Coronary artery (tissue), 2 donors: ENCODE results near the gene MSN.
"Not testable (repeated sequence)": the region's sequence is repeated elsewhere in the genome, so short reads cannot be mapped to it uniquely, and the experiment has no call there.

Source experiments
- DNase-seq: peaks from one replicate; pipeline ENCODE4 v3.0.0-alpha.2; 2017; ENCODE audit warnings: low spot score
- H3K27ac ChIP-seq, 2 donors: fragments of 200-600 bp; sonication (generic); one replicate each; pipeline ENCODE4 v1.5.1; 2016 to 2019
- H3K4me3 ChIP-seq: fragments of 200-600 bp; sonication (generic); 2 replicates; pipeline ENCODE4 v1.5.1; 2016; ENCODE audit warnings: mild to moderate bottlenecking, moderate library complexity
- TF ChIP-seq, protein P1 (sequence below): fragments of 200-600 bp; sonication (generic); IDR thresholded peaks from one replicate; pipeline ENCODE4 v1.5.1; 2019; ENCODE audit warnings: antibody characterized with exemption

Gene MSN

GRCh38 chrX:65667503-65668376 is at the start of gene MSN:
Gene MSN, plus strand, starts transcription at chrX:65667654. Its CDS starts 188 bp downstream, at chrX:65667842.
- DNase-seq = peak; percentile 82
- TF ChIP-seq, protein P1, sequence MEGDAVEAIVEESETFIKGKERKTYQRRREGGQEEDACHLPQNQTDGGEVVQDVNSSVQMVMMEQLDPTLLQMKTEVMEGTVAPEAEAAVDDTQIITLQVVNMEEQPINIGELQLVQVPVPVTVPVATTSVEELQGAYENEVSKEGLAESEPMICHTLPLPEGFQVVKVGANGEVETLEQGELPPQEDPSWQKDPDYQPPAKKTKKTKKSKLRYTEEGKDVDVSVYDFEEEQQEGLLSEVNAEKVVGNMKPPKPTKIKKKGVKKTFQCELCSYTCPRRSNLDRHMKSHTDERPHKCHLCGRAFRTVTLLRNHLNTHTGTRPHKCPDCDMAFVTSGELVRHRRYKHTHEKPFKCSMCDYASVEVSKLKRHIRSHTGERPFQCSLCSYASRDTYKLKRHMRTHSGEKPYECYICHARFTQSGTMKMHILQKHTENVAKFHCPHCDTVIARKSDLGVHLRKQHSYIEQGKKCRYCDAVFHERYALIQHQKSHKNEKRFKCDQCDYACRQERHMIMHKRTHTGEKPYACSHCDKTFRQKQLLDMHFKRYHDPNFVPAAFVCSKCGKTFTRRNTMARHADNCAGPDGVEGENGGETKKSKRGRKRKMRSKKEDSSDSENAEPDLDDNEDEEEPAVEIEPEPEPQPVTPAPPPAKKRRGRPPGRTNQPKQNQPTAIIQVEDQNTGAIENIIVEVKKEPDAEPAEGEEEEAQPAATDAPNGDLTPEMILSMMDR = no peak
- H3K27ac ChIP-seq = peak within 1 kb of the TSS; percentile 98 to 99
- H3K4me3 ChIP-seq = peak within 1 kb of the TSS; percentile 90

- DNase-seq, H3K4me3 ChIP-seq, H3K27ac ChIP-seq: not testable (repeated sequence)
Measured at GRCh38 chrX:65620096-65620705, 47.3 kb upstream of the MSN start.

DNA sequence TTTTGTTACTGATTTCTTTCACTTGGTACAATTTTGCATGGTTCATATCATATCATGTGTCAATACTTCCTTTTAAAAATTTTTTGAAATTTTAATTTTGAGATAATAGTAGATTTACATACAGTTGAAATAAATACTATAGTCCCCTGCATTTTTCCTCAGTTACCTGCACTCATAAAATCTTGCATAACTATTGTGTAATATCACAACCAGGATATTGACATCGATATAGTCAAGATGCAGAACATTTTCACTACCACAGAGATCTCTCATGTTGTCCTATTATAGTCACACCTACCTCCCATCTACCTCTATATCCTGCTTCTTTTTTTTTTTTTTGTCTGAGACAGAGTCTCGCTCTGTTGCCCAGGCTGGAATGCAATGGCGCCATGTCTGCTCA is 36.7 kb upstream of the MSN start:
- Histone ChIP-seq H3K27ac (no peak overlapping the region), H3K4me3 (no peak overlapping the region)
- TF ChIP-seq, protein P1 = no peak
- no peak for DNase-seq

GRCh38 chrX:65633826-65634225 is 33.6 kb upstream of the MSN start:
- TF ChIP-seq, protein P1 = no peak
- Histone ChIP-seq H3K27ac (peak overlapping the region in 1 of 2 donors; percentile 67), H3K4me3 (no peak overlapping the region)
- no peak for DNase-seq

GRCh38 chrX:65634732-65635131 is 32.7 kb upstream of the MSN start:
- Histone ChIP-seq H3K27ac (peak overlapping the region; percentile 63 to 67), H3K4me3 (no peak overlapping the region)
- TF ChIP-seq, protein P1 = no peak
- no peak for DNase-seq

GRCh38 chrX:65635378-65635777 is 32.1 kb upstream of the MSN start:
- no peak for DNase-seq
- Histone ChIP-seq H3K4me3 (peak overlapping the region; percentile 1), H3K27ac (peak overlapping the region; percentile 63 to 80)
- TF ChIP-seq, protein P1 = no peak

- TF ChIP-seq, protein P1 = no peak
- peak overlapping the region; percentile 1 for H3K4me3 ChIP-seq
- DNase-seq = no peak
- peak overlapping the region; percentile 63 to 80 for H3K27ac ChIP-seq
Measured at GRCh38 chrX:65635822-65636221, 31.6 kb upstream of the MSN start.

DNA sequence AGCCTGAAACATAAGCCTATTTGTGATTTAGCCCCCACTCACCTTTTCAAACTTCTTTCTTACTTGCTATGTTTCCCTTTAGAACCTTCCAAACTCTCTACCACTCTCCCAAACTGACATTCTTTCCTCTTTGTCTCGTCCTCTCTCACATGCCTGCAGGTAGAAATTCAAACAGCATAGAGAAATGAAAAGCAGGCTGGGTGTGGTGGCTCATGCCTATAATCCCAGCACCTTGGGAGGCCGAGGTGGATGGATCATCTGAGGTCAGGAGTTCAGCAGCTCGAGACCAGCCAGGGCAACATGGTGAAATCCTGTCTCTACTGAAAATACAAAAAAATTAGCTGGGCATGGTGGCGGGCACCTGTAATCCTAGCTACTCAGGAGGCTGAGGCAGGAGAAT is 31.2 kb upstream of the MSN start:
- DNase-seq, H3K4me3 ChIP-seq: not testable (repeated sequence)
- H3K27ac ChIP-seq = peak overlapping the region; percentile 63 to 80
